Fibroblast of lung (primary cell): ENCODE data around the gene FAT4.

Experiments
- EZH2 ChIP-seq: IDR thresholded peaks from 2 replicates; pipeline ENCODE4 v1.5.1; 2012; ENCODE audit warnings: low read length, control low read depth, mild to moderate bottlenecking; ENCODE audit errors: missing control alignments
- TF ChIP-seq, protein P1 (sequence below), 2 donors: IDR thresholded peaks in 1 of 2; conservative IDR thresholded peaks in 1 of 2; 1 replicate in 1 of 2; 2 replicates in 1 of 2; pipeline ENCODE4 v1.5.1; 2011 to 2012; ENCODE audit warnings: low read length in 2 of 2, control low read depth in 1 of 2, inconsistent platforms in 1 of 2, low read depth in 1 of 2, mild to moderate bottlenecking in 1 of 2

DNA sequence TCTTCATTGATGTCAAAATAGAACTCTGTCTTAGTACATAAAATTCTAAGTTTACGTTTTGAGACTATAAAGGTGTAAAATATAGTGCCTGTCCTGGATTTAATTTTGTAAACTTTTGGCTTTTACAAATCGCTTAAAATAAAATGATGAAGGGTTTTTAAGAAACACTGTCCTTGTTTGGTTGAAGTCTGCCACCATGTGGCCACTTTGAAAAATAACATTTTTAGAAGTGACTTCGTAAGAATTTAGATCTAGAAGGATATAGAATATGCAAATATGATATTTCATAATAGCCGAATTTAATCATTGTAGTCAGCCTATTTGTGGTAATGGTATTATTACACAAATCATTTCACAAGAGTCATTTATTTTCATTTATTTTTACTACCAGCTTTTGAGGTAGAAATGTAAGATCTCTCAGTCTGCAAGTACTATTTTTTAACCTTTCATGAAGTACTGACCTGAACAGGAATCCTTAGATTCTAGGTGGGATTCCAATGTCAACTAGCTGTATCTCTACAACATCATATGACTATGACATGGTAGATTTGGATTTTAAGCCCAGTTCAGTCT is 31.0 kb upstream of the FAT4 start:
- TF ChIP-seq, protein P1, sequence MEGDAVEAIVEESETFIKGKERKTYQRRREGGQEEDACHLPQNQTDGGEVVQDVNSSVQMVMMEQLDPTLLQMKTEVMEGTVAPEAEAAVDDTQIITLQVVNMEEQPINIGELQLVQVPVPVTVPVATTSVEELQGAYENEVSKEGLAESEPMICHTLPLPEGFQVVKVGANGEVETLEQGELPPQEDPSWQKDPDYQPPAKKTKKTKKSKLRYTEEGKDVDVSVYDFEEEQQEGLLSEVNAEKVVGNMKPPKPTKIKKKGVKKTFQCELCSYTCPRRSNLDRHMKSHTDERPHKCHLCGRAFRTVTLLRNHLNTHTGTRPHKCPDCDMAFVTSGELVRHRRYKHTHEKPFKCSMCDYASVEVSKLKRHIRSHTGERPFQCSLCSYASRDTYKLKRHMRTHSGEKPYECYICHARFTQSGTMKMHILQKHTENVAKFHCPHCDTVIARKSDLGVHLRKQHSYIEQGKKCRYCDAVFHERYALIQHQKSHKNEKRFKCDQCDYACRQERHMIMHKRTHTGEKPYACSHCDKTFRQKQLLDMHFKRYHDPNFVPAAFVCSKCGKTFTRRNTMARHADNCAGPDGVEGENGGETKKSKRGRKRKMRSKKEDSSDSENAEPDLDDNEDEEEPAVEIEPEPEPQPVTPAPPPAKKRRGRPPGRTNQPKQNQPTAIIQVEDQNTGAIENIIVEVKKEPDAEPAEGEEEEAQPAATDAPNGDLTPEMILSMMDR (conservative IDR thresholded peaks at IDR 0.05 in 1 of 2, IDR thresholded peaks at IDR 0.05 in 1 of 2; ENCODE audit: low read depth in 1 of 2, low read length in 2 of 2): peak; percentile 31 to 38
- no peak for TF ChIP-seq EZH2
